Bronchial epithelial cell (primary cell): ENCODE data around the gene GJA3. TPM values are rescaled to one million over a fixed set of nuclear protein-coding genes. Genes with fewer than 3 reads are reported as not detected.
"Not testable (repeated sequence)": the region's sequence is repeated elsewhere in the genome, so short reads cannot be mapped to it uniquely, and the experiment has no call there.

Source experiments
- DNase-seq: peaks from one replicate; pipeline ENCODE4 v3.0.0-alpha.2; 2010; ENCODE audit warnings: low read depth
- FAIRE-seq: peaks from 2 replicates; lab custom pipeline; 2011; peaks lifted over from hg19 to GRCh38; lab: Jason Lieb, UNC
- H3K27me3 ChIP-seq: 2 replicates; pipeline ENCODE4 v1.5.1; 2011; ENCODE audit warnings: low read length; ENCODE audit not compliant: control insufficient read depth, insufficient read depth
- H3K36me3 ChIP-seq: 2 replicates; pipeline ENCODE4 v1.5.1; 2011; ENCODE audit warnings: low read length; ENCODE audit not compliant: control insufficient read depth, insufficient read depth
- H3K4me3 ChIP-seq: 2 replicates; pipeline ENCODE4 v1.5.1; 2011; ENCODE audit warnings: mild to moderate bottlenecking, low read depth, low read length, control low read depth
- CTCF ChIP-seq: IDR thresholded peaks from 2 replicates; pipeline ENCODE4 v1.5.1; 2011; ENCODE audit warnings: mild to moderate bottlenecking, moderate library complexity, low read length, control low read depth, inconsistent platforms; ENCODE audit not compliant: insufficient read depth, severe bottlenecking
- total RNA-seq: library from RNA; depleted of rRNA; stranded (reverse); fragments of >200 nt; gene quantifications from 2 replicates; pipeline ENCODE4 v1.2.1, GENCODE V29; 2014

GJA3 gene
- total RNA-seq, 1 donor from 2014 or later = 0.26 TPM

- TF ChIP-seq CTCF = no peak
- DNase-seq (no peak), FAIRE-seq (no peak)
- Histone ChIP-seq H3K27me3 (peaks cover 6% of the 10 kb centered on the region), H3K36me3 (no peaks in the 10 kb centered on the region), H3K4me3 (peak overlapping the region; percentile 46)
Observed at GRCh38 chr13:20161275-20161950, 561 bp upstream of the GJA3 start.

- Histone ChIP-seq H3K4me3 (no peak overlapping the region), H3K36me3 (no peaks in the 10 kb centered on the region), H3K27me3 (peaks cover 6% of the 10 kb centered on the region)
- no peak for FAIRE-seq
- no peak for DNase-seq
- TF ChIP-seq CTCF = no peak
Observed at GRCh38 chr13:20159646-20160305, 1.1 kb downstream of the GJA3 start.

GRCh38 chr13:20157151-20157796 is 3.6 kb downstream of the GJA3 start:
- H3K36me3 ChIP-seq = no peaks in the 10 kb centered on the region
- no peak for TF ChIP-seq CTCF
- no peak overlapping the region for H3K4me3 ChIP-seq
- peaks cover 6% of the 10 kb centered on the region for H3K27me3 ChIP-seq
- FAIRE-seq (no peak), DNase-seq (no peak)

- H3K27me3 ChIP-seq = peaks cover 6% of the 10 kb centered on the region
- no peaks in the 10 kb centered on the region for H3K36me3 ChIP-seq
- no peak for DNase-seq
- H3K4me3 ChIP-seq = no peak overlapping the region
- no peak for FAIRE-seq
- TF ChIP-seq CTCF = no peak
Observed at GRCh38 chr13:20156702-20157101, 4.2 kb downstream of the GJA3 start.

GRCh38 chr13:20153290-20153689 is 7.6 kb downstream of the GJA3 start:
- not testable (repeated sequence) for DNase-seq

GRCh38 chr13:20151612-20152011 is 9.2 kb downstream of the GJA3 start:
- TF ChIP-seq CTCF = no peak
- no peak for FAIRE-seq
- H3K36me3 ChIP-seq = no peaks in the 10 kb centered on the region
- no peak for DNase-seq
- H3K4me3 ChIP-seq = no peak overlapping the region
- H3K27me3 ChIP-seq = no peaks in the 10 kb centered on the region

More at GRCh38 chr13:20153290-20153689, 7.6 kb downstream of the GJA3 start:
- H3K36me3 ChIP-seq, H3K4me3 ChIP-seq, FAIRE-seq, H3K27me3 ChIP-seq: not testable (repeated sequence)
